HL-60/S4 treated with phorbol 12-myristate 13-acetate at 8.2 ng/mL for 4 days and 3 days (cell line): ENCODE results near the gene IPPK.
"Not testable (repeated sequence)": the region's sequence is repeated elsewhere in the genome, so short reads cannot be mapped to it uniquely, and the experiment has no call there.

Experiments
- in situ Hi-C: fragments of 300-500 bp; cut with MboI; formaldehyde crosslinking; loops from 2 replicates; pipeline ENCODE4 v1.15.0; 2022; ENCODE audit warnings: low sequenced_read_pairs

The IPPK gene

DNA sequence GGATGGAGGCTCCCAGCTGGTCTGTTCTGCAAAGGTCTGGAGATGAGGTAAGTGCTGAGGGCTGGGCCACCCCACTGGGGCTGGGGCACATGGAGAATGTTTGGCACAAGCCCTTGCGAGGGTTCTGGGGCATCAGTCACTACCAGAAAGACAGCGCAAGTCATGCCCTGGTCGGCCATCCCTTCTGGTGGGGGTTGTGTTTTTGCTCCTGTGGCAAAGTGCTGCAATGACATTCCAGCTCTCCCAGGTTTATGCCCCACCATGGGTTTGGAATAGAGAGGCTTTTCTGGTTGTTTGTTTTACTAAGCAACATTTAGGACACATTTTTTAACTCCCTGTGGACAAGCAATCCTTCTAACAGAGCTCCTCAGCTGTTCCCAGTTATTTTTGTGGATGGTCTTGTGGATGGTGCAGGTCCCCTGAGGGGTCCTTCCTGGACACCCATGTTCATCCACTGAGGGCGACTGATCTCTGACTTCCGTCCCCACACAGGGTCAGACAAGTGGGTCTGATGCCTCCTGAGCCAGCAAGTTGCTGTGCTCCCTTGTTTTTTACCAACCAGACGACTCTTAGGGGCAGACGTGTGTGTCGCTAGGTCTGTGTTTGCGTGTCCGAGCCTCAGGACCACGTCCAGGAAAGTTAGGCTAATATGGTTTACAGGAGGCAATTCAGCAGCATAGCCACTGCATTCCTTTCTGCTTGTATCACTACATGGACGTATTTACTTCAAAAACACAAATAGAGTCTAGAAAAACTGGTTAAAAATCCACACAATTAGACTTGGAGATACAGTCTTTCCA lies 69.3 kb downstream of the IPPK start:
- in situ Hi-C loops: no loop called here

DNA sequence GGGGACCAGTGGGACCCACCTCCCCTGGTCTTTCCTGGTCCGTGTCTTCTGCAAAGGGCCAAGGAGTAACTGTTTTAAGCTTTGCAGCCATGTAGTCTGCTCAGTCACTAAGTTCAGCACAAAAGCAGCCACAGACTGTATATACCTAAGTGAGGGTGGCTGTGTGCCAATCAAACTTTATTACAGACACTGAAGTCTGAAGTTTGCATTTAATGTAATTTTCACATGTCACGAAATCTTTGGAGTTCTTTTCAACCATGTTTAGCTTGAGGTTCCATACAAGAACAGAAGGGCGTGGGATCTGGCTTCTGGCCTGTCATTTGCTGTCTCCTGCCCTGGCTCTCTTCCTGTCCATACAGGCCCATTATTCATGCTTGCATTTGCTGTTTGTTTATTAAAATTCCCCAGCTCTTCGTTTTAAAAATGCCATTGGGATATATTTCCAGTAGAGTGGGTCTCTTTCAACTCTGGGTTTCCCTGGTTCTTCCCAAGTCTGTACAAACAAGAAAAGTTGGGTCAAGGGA lies 69.9 kb downstream of the IPPK start:
- in situ Hi-C loops: no loop called here

DNA sequence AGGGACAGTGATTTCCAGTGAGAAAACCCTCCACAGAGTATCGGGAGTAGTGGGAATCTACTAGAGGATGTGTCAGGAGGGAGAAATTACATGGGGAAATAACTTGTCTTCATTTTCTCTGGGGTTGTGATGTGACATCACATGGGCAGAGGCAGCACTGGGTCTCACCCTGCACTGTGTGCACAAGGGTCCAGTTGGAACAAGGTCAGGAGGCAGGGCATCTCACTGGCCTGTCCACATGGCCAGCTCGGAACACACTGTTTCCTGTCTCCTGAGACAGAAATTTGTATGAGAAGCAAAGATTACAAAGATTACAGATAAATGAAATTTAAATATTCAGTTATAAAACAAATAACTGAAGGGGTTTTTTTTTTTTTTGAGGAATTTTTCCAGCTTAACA lies 71.5 kb downstream of the IPPK start:
- in situ Hi-C loops: no loop called here

DNA sequence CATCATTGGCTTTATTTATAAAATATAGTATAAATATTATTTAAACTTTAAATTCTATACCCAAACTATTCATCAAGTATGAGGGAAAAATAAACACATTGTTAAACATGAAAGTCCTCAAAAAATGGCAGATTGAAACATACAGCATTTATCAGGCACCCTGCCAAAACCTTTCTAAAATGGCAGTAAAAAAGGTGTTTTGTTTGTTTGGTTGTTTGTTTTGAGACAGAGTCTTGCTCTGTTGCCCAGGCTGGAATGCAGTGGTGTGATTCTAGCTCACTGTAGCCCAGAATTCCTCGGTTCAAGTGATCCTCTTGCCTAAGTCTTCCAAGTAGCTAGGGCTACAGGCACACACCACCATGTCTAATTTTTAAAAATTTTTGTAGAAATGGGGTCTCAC lies 74.0 kb downstream of the IPPK start:
- in situ Hi-C loops: no loop called here

DNA sequence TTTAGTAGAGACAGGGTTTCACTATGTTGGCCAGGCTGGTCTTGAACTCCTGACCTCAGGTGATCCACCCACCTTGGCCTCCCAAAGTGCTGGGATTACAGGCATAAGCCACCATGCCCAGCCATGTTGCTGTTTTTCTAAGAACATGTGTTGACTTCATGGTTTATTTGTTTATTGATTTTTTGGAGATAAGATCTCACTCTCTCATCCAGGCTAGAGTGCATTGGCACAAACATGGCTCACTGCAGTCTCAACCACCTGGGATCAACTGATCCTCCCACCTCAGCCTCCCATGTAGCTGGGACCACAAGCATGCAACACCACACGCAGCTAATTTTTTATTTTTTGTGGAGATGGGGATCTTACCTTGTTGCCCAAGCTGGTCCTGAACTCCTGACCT lies 74.9 kb downstream of the IPPK start:
- in situ Hi-C loops: not testable (repeated sequence)

DNA sequence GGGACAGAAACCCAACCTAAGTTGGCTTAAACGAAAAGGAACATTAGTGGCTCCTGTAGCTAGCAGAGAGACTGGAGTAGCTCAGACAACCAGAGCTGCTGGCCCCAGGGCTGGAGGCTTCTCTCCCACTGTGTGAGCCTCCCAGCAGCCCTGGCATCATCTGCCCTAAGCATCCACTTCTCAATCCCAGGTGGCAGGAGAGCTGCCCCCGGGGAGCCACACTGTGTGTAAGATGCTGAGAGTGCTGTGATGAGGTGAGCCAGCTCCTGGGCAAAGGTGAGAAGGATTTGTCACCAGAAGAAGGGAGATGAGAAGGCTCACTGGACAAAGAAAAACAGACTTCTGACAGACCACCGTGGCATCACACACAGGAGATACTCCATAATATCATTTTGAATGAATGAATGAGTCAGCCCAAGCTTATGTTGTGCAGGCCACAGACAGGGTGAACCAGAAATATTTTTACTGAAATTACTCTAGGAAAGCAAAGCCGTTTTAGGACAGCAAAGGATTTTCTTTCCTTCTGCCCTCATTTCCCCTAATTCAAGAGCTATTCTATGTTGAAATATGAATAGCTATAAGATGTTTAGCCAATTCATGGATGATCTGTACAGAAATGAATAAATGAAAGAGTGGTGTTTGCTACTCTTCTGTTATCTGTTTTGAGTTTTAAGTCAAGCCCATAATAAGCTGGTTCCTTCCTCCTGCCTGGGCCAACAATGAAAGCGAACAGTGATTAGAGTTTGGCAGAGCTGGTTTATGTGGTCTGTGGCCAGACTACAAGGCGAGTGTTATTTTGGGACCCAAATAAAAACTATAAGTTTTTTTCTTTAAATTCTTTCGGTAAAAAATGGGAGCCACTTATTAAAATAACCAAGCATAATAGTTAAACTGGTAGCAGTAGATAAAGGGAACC lies 76.7 kb downstream of the IPPK start:
- in situ Hi-C loops: no loop called here

DNA sequence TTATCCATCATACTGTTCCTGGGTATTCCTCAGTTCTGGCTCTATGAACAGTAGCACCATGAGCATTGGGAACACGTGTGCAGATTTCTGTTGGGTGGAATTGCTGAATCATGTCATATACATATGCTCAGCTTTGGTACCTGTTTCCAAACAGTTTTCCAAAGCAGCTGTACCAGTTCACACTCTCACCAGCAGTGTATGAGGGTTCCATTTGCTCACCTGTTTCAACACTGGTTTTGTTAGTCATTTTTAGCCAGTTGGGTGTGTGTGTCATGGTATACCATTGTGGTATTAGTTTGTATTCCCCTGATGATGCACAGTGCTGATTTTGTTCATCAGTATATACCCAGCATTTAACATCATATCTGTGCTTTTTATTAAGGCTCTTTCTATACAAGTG lies 77.4 kb downstream of the IPPK start:
- in situ Hi-C loops: no loop called here

DNA sequence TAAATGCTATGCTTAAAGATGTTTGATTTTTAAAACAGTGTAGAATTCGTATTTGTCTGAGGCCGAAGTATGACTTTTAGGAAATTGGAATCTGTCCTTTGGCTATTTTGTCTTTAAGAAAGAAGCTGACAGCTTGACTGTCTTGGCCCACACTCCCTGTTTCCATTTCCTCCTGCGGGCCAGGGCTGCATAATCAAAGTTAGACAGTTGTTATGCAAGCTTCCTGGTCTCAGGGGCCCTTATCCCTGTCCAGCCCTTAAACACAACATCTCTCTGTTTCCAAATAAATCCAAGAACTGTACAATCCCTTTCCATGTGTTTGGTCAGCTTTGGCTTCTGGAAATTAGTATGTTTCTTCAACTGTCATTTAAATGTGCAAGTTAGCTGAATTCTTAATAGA lies 79.6 kb downstream of the IPPK start:
- in situ Hi-C loops: no loop called here

DNA sequence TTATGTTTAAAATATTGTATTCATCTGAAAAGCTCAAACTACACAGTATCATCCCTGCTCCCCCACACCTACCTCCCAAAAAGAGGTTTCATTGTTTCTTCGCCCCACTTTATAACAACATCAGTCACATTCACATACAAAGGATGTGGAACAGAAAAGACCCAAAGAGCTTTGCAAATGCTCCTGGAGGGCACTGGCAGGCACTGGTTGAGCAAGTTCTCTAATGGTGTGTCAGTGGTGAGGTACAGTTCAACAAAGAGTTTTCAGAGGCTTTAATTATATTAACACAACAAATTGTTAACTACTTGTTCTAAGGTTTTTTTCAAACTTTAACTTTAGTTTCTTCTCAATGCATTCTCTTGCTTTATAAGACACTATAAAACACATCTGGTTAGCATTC lies 80.0 kb downstream of the IPPK start:
- in situ Hi-C loops: no loop called here

DNA sequence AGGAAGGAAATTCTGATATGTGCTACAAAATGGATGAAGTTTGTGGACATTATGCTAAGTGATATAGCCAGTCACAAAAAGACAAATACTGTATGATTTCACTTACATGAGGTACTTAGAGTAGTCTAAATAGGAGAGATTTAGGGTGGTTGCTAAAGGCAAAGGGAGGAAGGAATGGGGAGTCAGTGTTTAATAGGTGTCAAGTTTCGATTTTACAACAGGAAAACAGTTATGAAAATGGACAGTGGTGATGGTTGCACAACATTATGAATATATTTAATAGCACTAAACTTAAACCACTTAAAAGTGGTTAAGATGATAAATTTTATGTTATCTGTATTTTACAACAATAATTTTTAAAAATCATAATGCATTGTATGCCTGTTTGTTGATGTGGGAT lies 93.8 kb downstream of the IPPK start:
- in situ Hi-C loops: no loop called here

DNA sequence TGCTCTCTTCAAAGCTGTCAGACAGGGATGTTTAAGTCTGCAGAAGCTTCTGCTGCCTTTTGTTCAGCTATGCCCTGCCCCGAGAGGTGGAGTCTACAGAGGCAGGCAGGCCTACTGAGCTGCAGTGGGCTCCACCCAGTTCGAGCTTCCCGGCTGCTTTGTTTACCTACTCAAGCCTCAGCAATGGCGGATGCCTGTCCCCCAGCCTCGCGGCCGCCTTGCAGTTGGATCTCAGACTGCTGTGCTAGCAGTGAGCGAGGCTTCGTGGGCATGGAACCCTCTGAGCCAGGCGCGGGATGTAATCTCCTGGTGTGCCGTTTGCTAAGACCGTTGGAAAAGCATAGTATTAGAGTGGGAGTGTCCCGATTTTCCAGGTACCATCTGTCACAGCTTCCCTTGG lies 96.3 kb downstream of the IPPK start:
- in situ Hi-C loops: not testable (repeated sequence)

DNA sequence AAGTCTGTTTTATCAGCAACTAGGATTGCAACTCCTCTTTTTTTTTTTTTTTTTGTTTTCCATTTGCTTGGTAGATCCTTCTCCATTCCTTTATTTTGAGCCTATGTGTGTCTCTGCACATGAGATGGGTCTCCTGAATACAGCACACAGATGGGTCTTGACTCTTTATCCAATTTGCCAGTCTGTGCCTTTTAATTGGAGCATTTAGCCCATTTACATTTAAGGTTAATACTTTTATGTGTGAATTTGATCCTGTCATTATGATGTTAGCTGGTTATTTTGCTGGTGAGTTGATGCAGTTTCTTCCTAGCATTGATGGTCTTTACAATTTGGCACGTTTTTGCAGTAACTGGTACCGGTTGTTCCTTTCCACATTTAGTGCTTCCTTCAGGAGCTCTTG lies 98.1 kb downstream of the IPPK start:
- in situ Hi-C loops: not testable (repeated sequence)

DNA sequence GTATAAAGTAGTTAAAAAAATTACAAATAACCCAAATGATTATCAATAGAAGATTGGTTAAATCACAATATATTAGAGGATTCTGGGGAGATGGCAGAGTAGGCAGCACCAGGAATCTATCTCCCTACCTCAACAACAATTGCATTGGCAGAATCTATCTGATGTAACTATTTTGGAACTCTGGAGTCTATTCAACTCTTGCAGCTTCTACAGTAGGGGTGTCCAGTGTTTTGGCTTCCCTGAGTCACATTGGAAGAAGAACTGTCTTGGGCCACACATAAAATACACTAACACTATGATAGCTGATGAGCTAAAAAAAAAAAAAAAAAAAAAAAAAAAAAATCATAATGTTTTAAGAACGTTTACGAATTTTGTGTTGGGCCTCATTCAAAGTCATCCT lies 104.9 kb downstream of the IPPK start:
- in situ Hi-C loops: no loop called here

DNA sequence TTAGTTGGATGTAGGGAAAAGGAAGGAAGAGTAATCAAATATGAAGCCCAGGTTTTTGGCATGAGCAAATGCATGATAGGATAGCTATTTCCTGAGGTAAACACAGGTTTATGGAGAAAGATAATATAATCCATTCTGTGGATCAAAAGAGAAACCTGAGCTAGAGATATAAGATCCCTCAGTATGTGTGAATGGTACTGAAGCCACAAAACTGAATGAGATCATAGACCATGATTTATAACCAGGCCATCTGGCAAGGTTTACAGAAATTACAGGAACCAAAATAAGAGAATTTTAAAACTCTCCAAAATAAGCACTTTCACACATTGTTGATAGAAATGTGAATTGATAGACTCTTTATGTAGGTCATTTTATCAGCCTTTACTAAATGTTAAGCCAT lies 105.4 kb downstream of the IPPK start:
- in situ Hi-C loops: no loop called here
